Liver (tissue), 9 donors: Measurements from ENCODE around the gene TFG. TPM values are rescaled to one million over a fixed set of nuclear protein-coding genes. Genes with fewer than 3 reads are reported as not detected.

Experiments
- DNase-seq: peaks from one replicate; pipeline ENCODE4 v3.0.0-alpha.2; 2017; ENCODE audit warnings: low spot score
- H3K27ac ChIP-seq, 2 donors: one replicate each; pipeline ENCODE4 v1.7.0; 2013; ENCODE audit warnings: inconsistent platforms in 2 of 2, low read length in 2 of 2, control low read depth in 1 of 2, low read depth in 1 of 2, mild to moderate bottlenecking in 1 of 2
- H3K27me3 ChIP-seq, 4 donors: one replicate each; pipeline versions ENCODE4 v1.6.1 to v1.7.0; 2013; ENCODE audit warnings: low read length in 3 of 4, inconsistent platforms in 1 of 4, mild to moderate bottlenecking in 1 of 4, moderate library complexity in 1 of 4; ENCODE audit not compliant: control insufficient read depth in 4 of 4, insufficient read depth in 4 of 4
- H3K36me3 ChIP-seq, 4 donors: one replicate each; pipeline versions ENCODE4 v1.6.1 to v1.7.0; 2013; ENCODE audit warnings: low read length in 3 of 4, mild to moderate bottlenecking in 3 of 4, low read depth in 1 of 4, moderate library complexity in 1 of 4; ENCODE audit not compliant: control insufficient read depth in 4 of 4, insufficient read depth in 3 of 4
- H3K4me1 ChIP-seq, 4 donors: one replicate each; pipeline versions ENCODE4 v1.6.1 to v1.7.0; 2013; ENCODE audit warnings: low read length in 3 of 4, mild to moderate bottlenecking in 3 of 4, moderate library complexity in 1 of 4; ENCODE audit not compliant: control insufficient read depth in 4 of 4, insufficient read depth in 4 of 4
- H3K4me3 ChIP-seq, 3 donors: one replicate each; pipeline versions ENCODE4 v1.6.1 to v1.7.0; 2013; ENCODE audit warnings: low read length in 3 of 3, control low read depth in 1 of 3, low read depth in 1 of 3, mild to moderate bottlenecking in 1 of 3
- H3K9ac ChIP-seq, 2 donors: one replicate each; pipeline ENCODE4 v1.7.0; 2013; ENCODE audit warnings: low read length in 2 of 2, mild to moderate bottlenecking in 2 of 2, moderate library complexity in 2 of 2, control low read depth in 1 of 2, low read depth in 1 of 2
- H3K9me3 ChIP-seq, 4 donors: one replicate each; pipeline versions ENCODE4 v1.6.1 to v1.7.0; 2013; ENCODE audit warnings: low read length in 3 of 4; ENCODE audit not compliant: control insufficient read depth in 4 of 4
- ATF3 ChIP-seq: IDR thresholded peaks from 2 replicates; pipeline ENCODE4 v1.6.1; 2016; ENCODE audit warnings: antibody characterized with exemption
- CTCF ChIP-seq: fragments of 150-350 bp; IDR thresholded peaks from 2 replicates; pipeline ENCODE4 v1.5.1; 2017; ENCODE audit warnings: improper control_type of control experiment, low read depth, low read length; ENCODE audit not compliant: missing input control
- EGR1 ChIP-seq, 2 donors: IDR thresholded peaks; 2 replicates each; pipeline ENCODE4 v1.6.1; 2016 to 2018; ENCODE audit warnings: antibody characterized with exemption in 2 of 2, low read depth in 2 of 2
- FOXA1 ChIP-seq: IDR thresholded peaks from 2 replicates; pipeline ENCODE4 v1.6.1; 2016; ENCODE audit warnings: antibody characterized with exemption
- FOXA2 ChIP-seq: IDR thresholded peaks from 2 replicates; pipeline ENCODE4 v1.6.1; 2016; ENCODE audit warnings: antibody characterized with exemption
- GABPA ChIP-seq, 2 donors: IDR thresholded peaks in 1 of 2; conservative IDR thresholded peaks in 1 of 2; 2 replicates each; pipeline ENCODE4 v1.6.1; 2016; ENCODE audit warnings: antibody characterized with exemption in 2 of 2, mild to moderate bottlenecking in 1 of 2, moderate library complexity in 1 of 2
- HNF4A ChIP-seq, 2 donors: conservative IDR thresholded peaks; 2 replicates each; pipeline ENCODE4 v1.6.1; 2016; ENCODE audit warnings: antibody characterized with exemption in 2 of 2, mild to moderate bottlenecking in 2 of 2
- HNF4G ChIP-seq: IDR thresholded peaks from 2 replicates; pipeline ENCODE4 v1.6.1; 2016; ENCODE audit warnings: antibody characterized with exemption
- JUND ChIP-seq, 2 donors: IDR thresholded peaks; 2 replicates each; pipeline ENCODE4 v1.6.1; 2016; ENCODE audit warnings: antibody characterized with exemption in 2 of 2
- NR2F2 ChIP-seq: IDR thresholded peaks from 2 replicates; pipeline ENCODE4 v1.6.1; 2016; ENCODE audit warnings: antibody characterized with exemption
- RAD21 ChIP-seq, 2 donors: IDR thresholded peaks; 2 replicates each; pipeline ENCODE4 v1.6.1; 2016; ENCODE audit warnings: antibody characterized with exemption in 2 of 2, mild to moderate bottlenecking in 2 of 2
- REST ChIP-seq: IDR thresholded peaks from 2 replicates; pipeline ENCODE4 v1.6.1; 2016; ENCODE audit warnings: antibody characterized with exemption, mild to moderate bottlenecking
- SP1 ChIP-seq: IDR thresholded peaks from 2 replicates; pipeline ENCODE4 v1.6.1; 2018; ENCODE audit warnings: antibody characterized with exemption, mild to moderate bottlenecking
- TAF1 ChIP-seq: conservative IDR thresholded peaks from 2 replicates; pipeline ENCODE4 v1.6.1; 2016; ENCODE audit warnings: antibody characterized with exemption, mild to moderate bottlenecking
- YY1 ChIP-seq: IDR thresholded peaks from 2 replicates; pipeline ENCODE4 v1.6.1; 2016; ENCODE audit warnings: antibody characterized with exemption, mild to moderate bottlenecking
- ZBTB33 ChIP-seq: IDR thresholded peaks from 2 replicates; pipeline ENCODE4 v1.6.1; 2016; ENCODE audit warnings: antibody characterized with exemption
- WGBS: extraction: QIAGEN DNeasy Blood & Tissue Kit; methylation state at CpG from one replicate; pipeline ENCODE4 v1.1.7; 2013; 5-methylcytosine and 5-hydroxymethylcytosine counted together
- polyA plus RNA-seq, 2 donors: library from polyadenylated mRNA; stranded (reverse) in 1 of 2; unstranded in 1 of 2; fragments of 200-250 nt in 1 of 2; fragments of >200 nt in 1 of 2; fragmentation: Nextera tagmentation in 1 of 2; extraction: Ambion mirVana in 1 of 2; gene quantifications; one replicate each; pipeline versions ENCODE4 v1.2.1 to v1.2.3, GENCODE V29; 2013 to 2015
- total RNA-seq, 2 donors: library from RNA; depleted of rRNA; stranded (reverse); fragments of >200 nt; gene quantifications; one replicate each; pipeline ENCODE4 v1.2.3, GENCODE V29; 2014
- donor health status: healthy.
- donor health status: healthy.
- donor health status: healthy.
- donor health status: healthy.
- donor health status: healthy.

The TFG gene
- total and polyA plus RNA-seq, 4 donors: 42.4 to 70.8 (median 65.0) TPM

- peaks cover 0 to 9% (median 1%) of the 10 kb centered on the region in 4 donors for H3K4me1 ChIP-seq
- H3K9me3 ChIP-seq: no peaks in the 10 kb centered on the region
- H3K27ac ChIP-seq: no peak overlapping the region
- no peaks in the 10 kb centered on the region for H3K27me3 ChIP-seq
- no peak overlapping the region for H3K4me3 ChIP-seq
- H3K9ac ChIP-seq: peak overlapping the region in 1 of 2 donors; percentile 38
- WGBS: 89% methylated on average over 4 of the region's 4 CpGs
- no peaks in the 10 kb centered on the region for H3K36me3 ChIP-seq
- no peak for TF ChIP-seq HNF4G
- TF ChIP-seq SP1: no peak
- TF ChIP-seq FOXA2: no peak
- TF ChIP-seq YY1: no peak
- TF ChIP-seq FOXA1: no peak
- TF ChIP-seq REST: no peak
- TF ChIP-seq TAF1: no peak
- no peak for TF ChIP-seq ATF3
- no peak for TF ChIP-seq EGR1 (IDR thresholded peaks at IDR 0.05; ENCODE audit: low read depth in 2 of 2)
- TF ChIP-seq NR2F2: no peak
- no peak for TF ChIP-seq JUND (IDR thresholded peaks at IDR 0.05)
- no peak for TF ChIP-seq ZBTB33
- TF ChIP-seq CTCF: no peak
- no peak for TF ChIP-seq RAD21 (IDR thresholded peaks at IDR 0.05)
- TF ChIP-seq GABPA (IDR thresholded peaks at IDR 0.05 in 1 of 2, conservative IDR thresholded peaks at IDR 0.05 in 1 of 2): no peak
- no peak for DNase-seq
Observed at GRCh38 chr3:100703865-100704264, 5.4 kb upstream of the TFG start.

- H3K27me3 ChIP-seq: no peaks in the 10 kb centered on the region
- DNase-seq: no peak
- H3K4me3 ChIP-seq: no peak overlapping the region
- H3K4me1 ChIP-seq: peaks cover 0 to 17% (median 3%) of the 10 kb centered on the region in 4 donors
- no peak overlapping the region for H3K27ac ChIP-seq
- WGBS: 83% methylated on average over 3 of the region's 3 CpGs
- no peak overlapping the region for H3K9ac ChIP-seq
- no peaks in the 10 kb centered on the region for H3K36me3 ChIP-seq
- H3K9me3 ChIP-seq: no peaks in the 10 kb centered on the region
- no peak for TF ChIP-seq RAD21 (IDR thresholded peaks at IDR 0.05)
- no peak for TF ChIP-seq ZBTB33
- TF ChIP-seq HNF4A (conservative IDR thresholded peaks at IDR 0.05): no peak
- TF ChIP-seq ATF3: no peak
- no peak for TF ChIP-seq REST
- no peak for TF ChIP-seq TAF1
- no peak for TF ChIP-seq GABPA (IDR thresholded peaks at IDR 0.05 in 1 of 2, conservative IDR thresholded peaks at IDR 0.05 in 1 of 2)
- no peak for TF ChIP-seq FOXA1
- TF ChIP-seq HNF4G: no peak
- no peak for TF ChIP-seq FOXA2
- TF ChIP-seq JUND (IDR thresholded peaks at IDR 0.05): no peak
- no peak for TF ChIP-seq SP1
Observed at GRCh38 chr3:100706365-100706764, 2.9 kb upstream of the TFG start.
